IMR-90 (cell line): ENCODE results near the gene CNNM1.

Experiments
- CEBPB ChIP-seq: IDR thresholded peaks from 2 replicates; pipeline ENCODE4 v1.6.1; 2012; ENCODE audit warnings: low read depth, low read length, improper control_type of control experiment
- CHD1 ChIP-seq: IDR thresholded peaks from 2 replicates; pipeline ENCODE4 v1.6.1; 2012; ENCODE audit warnings: low read depth, low read length, improper control_type of control experiment
- FOS ChIP-seq: fragments of 150-350 bp; IDR thresholded peaks from 2 replicates; pipeline ENCODE4 v1.6.1; 2016; ENCODE audit warnings: low read depth, low read length
- MAFK ChIP-seq: IDR thresholded peaks from 2 replicates; pipeline ENCODE4 v1.6.1; 2012; ENCODE audit warnings: low read depth, low read length, improper control_type of control experiment
- MAZ ChIP-seq: IDR thresholded peaks from 2 replicates; pipeline ENCODE4 v1.6.1; 2012; ENCODE audit warnings: low read depth, mild to moderate bottlenecking, low read length, improper control_type of control experiment, moderate library complexity, borderline replicate concordance
- MXI1 ChIP-seq: IDR thresholded peaks from 2 replicates; pipeline ENCODE4 v1.6.1; 2012; ENCODE audit warnings: low read depth, mild to moderate bottlenecking, low read length, moderate library complexity, borderline replicate concordance
- NFE2L2 ChIP-seq: fragments of 150-350 bp; IDR thresholded peaks from 2 replicates; pipeline ENCODE4 v1.6.1; 2016; ENCODE audit warnings: low read depth, mild to moderate bottlenecking, low read length
- POLR2A ChIP-seq: IDR thresholded peaks from 2 replicates; pipeline ENCODE4 v1.6.1; 2012; ENCODE audit warnings: mild to moderate bottlenecking, low read depth, low read length
- RAD21 ChIP-seq: IDR thresholded peaks from 2 replicates; pipeline ENCODE4 v1.6.1; 2012; ENCODE audit warnings: low read length, improper control_type of control experiment
- RCOR1 ChIP-seq: IDR thresholded peaks from 2 replicates; pipeline ENCODE4 v1.6.1; 2012; ENCODE audit warnings: mild to moderate bottlenecking, low read length, improper control_type of control experiment; ENCODE audit not compliant: insufficient replicate concordance
- SMC3 ChIP-seq: fragments of 150-350 bp; IDR thresholded peaks from 2 replicates; pipeline ENCODE4 v1.6.1; 2016; ENCODE audit warnings: low read depth, mild to moderate bottlenecking, antibody characterized with exemption, low read length, moderate library complexity
- TF ChIP-seq, protein P1 (sequence below): conservative IDR thresholded peaks from 2 replicates; pipeline ENCODE4 v1.5.1; 2012; ENCODE audit warnings: mild to moderate bottlenecking, low read depth, low read length, improper control_type of control experiment
- TF ChIP-seq, protein P2 (sequence below): fragments of 150-350 bp; IDR thresholded peaks from 2 replicates; pipeline ENCODE4 v1.6.1; 2017; ENCODE audit warnings: mild to moderate bottlenecking, antibody characterized with exemption, low read length, low read depth

DNA sequence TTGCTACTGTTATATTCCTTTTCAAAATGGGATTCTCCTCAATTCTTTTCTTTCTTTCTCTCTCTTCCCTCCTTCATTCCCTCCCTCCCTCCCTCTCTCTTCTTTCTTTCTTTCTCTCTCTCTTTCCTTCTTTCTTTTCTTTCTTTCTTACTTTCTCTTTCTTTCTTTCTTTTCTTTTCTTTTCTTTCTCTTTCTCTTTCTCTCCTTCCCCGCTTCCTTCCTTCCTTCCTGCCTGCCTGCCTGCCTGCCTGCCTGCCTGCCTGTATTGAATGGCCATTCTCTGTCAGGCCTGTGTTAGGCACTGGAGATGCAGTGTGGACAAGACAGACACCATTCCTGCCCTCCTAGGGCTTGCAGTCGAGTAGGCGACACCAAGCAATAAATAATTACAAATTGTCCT is 11.5 kb downstream of the CNNM1 start:
- no peak for TF ChIP-seq RAD21
- TF ChIP-seq, protein P1, sequence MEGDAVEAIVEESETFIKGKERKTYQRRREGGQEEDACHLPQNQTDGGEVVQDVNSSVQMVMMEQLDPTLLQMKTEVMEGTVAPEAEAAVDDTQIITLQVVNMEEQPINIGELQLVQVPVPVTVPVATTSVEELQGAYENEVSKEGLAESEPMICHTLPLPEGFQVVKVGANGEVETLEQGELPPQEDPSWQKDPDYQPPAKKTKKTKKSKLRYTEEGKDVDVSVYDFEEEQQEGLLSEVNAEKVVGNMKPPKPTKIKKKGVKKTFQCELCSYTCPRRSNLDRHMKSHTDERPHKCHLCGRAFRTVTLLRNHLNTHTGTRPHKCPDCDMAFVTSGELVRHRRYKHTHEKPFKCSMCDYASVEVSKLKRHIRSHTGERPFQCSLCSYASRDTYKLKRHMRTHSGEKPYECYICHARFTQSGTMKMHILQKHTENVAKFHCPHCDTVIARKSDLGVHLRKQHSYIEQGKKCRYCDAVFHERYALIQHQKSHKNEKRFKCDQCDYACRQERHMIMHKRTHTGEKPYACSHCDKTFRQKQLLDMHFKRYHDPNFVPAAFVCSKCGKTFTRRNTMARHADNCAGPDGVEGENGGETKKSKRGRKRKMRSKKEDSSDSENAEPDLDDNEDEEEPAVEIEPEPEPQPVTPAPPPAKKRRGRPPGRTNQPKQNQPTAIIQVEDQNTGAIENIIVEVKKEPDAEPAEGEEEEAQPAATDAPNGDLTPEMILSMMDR = no peak
- TF ChIP-seq POLR2A = no peak
- TF ChIP-seq MAZ = no peak
- TF ChIP-seq FOS = no peak
- no peak for TF ChIP-seq MAFK
- TF ChIP-seq, protein P2, sequence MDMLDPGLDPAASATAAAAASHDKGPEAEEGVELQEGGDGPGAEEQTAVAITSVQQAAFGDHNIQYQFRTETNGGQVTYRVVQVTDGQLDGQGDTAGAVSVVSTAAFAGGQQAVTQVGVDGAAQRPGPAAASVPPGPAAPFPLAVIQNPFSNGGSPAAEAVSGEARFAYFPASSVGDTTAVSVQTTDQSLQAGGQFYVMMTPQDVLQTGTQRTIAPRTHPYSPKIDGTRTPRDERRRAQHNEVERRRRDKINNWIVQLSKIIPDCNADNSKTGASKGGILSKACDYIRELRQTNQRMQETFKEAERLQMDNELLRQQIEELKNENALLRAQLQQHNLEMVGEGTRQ = no peak
- no peak for TF ChIP-seq MXI1
- TF ChIP-seq CEBPB = no peak
- TF ChIP-seq CHD1 = no peak
- no peak for TF ChIP-seq RCOR1
- no peak for TF ChIP-seq NFE2L2
- TF ChIP-seq SMC3 = no peak
